PC-3 (cell line): ENCODE data around the gene ATP10A. TPM values are rescaled to one million over a fixed set of nuclear protein-coding genes. Genes with fewer than 3 reads are reported as not detected.

Experiments
- ATAC-seq: fragments of 200-7000 bp; cut with Tn5 transposase; 2 replicates; pipeline ENCODE4 v1.9.1; 2020; ENCODE audit warnings: mild to moderate bottlenecking, moderate library complexity
- BruUV-seq: library from RNA; stranded (reverse); fragments of 400-500 nt; replicated peaks from 2 replicates; lab custom pipeline; 2021; lab: Mats Ljungman, UMichigan
- CTCF ChIA-PET: fragments of 300-600 bp; sonication (Branson Sonifier 250); formaldehyde crosslinking; loops from one replicate; lab custom pipeline; 2022; ENCODE audit warnings: antibody characterized with exemption; lab: Charles Lee
- POLR2A ChIA-PET: fragments of 300-600 bp; sonication (Branson Sonifier 250); formaldehyde crosslinking; loops from one replicate; lab custom pipeline; 2022; ENCODE audit warnings: antibody characterized with exemption; ENCODE audit not compliant: unreplicated experiment; lab: Charles Lee
- DNase-seq: peaks from one replicate; pipeline ENCODE4 v3.0.0-alpha.2; 2015
- H2AFZ ChIP-seq: fragments of 300-600 bp; sonication (generic); 2 replicates; pipeline ENCODE4 v1.6.0; 2016; ENCODE audit warnings: antibody characterized with exemption, low read length
- H3F3A ChIP-seq: fragments of 300-600 bp; sonication (generic); one replicate; pipeline ENCODE4 v1.6.0; 2017; ENCODE audit warnings: antibody characterized with exemption, low read length, control low read depth, mild to moderate bottlenecking; ENCODE audit not compliant: unreplicated experiment
- H3K27ac ChIP-seq: fragments of 300-600 bp; sonication (generic); 2 replicates; pipeline ENCODE4 v1.5.1; 2016; ENCODE audit warnings: mild to moderate bottlenecking, low read length
- H3K27me3 ChIP-seq: fragments of 300-600 bp; sonication (generic); 2 replicates; pipeline ENCODE4 v1.6.1; 2016; ENCODE audit warnings: low read length, mixed read lengths
- H3K36me3 ChIP-seq: fragments of 300-600 bp; sonication (generic); 2 replicates; pipeline ENCODE4 v1.6.1; 2016; ENCODE audit warnings: low read depth, mixed run types, low read length, mixed read lengths
- H3K4me1 ChIP-seq: fragments of 300-600 bp; sonication (generic); 2 replicates; pipeline ENCODE4 v1.5.1; 2016; ENCODE audit warnings: low read length; ENCODE audit not compliant: insufficient read depth
- H3K4me2 ChIP-seq: fragments of 300-600 bp; sonication (generic); 2 replicates; pipeline ENCODE4 v1.6.0; 2016; ENCODE audit warnings: low read length
- H3K4me3 ChIP-seq: fragments of 300-600 bp; sonication (generic); 2 replicates; pipeline ENCODE4 v1.5.1; 2016; ENCODE audit warnings: mild to moderate bottlenecking, low read length, mixed read lengths
- H3K79me2 ChIP-seq: fragments of 300-600 bp; sonication (generic); 2 replicates; pipeline ENCODE4 v1.6.1; 2017; ENCODE audit warnings: low read length, mixed read lengths
- H3K9ac ChIP-seq: fragments of 300-600 bp; sonication (generic); 2 replicates; pipeline ENCODE4 v1.6.0; 2016; ENCODE audit warnings: mild to moderate bottlenecking, low read length
- H3K9me2 ChIP-seq: fragments of 300-600 bp; sonication (generic); replicated peaks from 2 replicates; pipeline ENCODE4 v1.6.1; 2016; ENCODE audit warnings: mixed run types, low read length, mixed read lengths
- H3K9me3 ChIP-seq: fragments of 300-600 bp; sonication (generic); 2 replicates; pipeline ENCODE4 v1.6.1; 2016; ENCODE audit warnings: low read length, mixed read lengths
- H4K20me1 ChIP-seq: fragments of 300-600 bp; sonication (generic); 2 replicates; pipeline ENCODE4 v1.6.1; 2016; ENCODE audit warnings: low read length, mixed read lengths
- CTCF ChIP-seq: fragments of 300-600 bp; sonication (generic); conservative IDR thresholded peaks from 2 replicates; pipeline ENCODE4 v1.5.1; 2017; ENCODE audit warnings: antibody characterized with exemption, low read depth, mild to moderate bottlenecking, low read length
- EZH2 ChIP-seq: fragments of 300-600 bp; sonication (generic); IDR thresholded peaks from one replicate; pipeline ENCODE4 v1.6.1; 2017; ENCODE audit warnings: antibody characterized with exemption, mild to moderate bottlenecking, low read length; ENCODE audit not compliant: unreplicated experiment
- EZH2phosphoT487 ChIP-seq: fragments of 300-600 bp; sonication (generic); IDR thresholded peaks from 2 replicates; pipeline ENCODE4 v1.6.1; 2018; ENCODE audit warnings: mild to moderate bottlenecking, antibody characterized with exemption, low read length, borderline replicate concordance
- intact Hi-C: fragments of 100-400 bp; cut with micrococcal nuclease; formaldehyde crosslinking; loops from 2 replicates; pipeline ENCODE4 v1.9.0; 2023
- total RNA-seq: library from RNA; depleted of rRNA; stranded (reverse); fragments of >200 nt; gene quantifications from 2 replicates; pipeline ENCODE4 v1.2.3, GENCODE V29; 2014

Gene ATP10A
- total RNA-seq, 1 experiment from 2014 or later: 2.6 TPM

- Histone ChIP-seq H3F3A (no peaks in the 10 kb centered on the region), H3K9ac (no peak overlapping the region), H3K9me2 (no peaks in the 10 kb centered on the region), H3K9me3 (no peaks in the 10 kb centered on the region), H3K36me3 (no peaks in the 10 kb centered on the region), H3K4me1 (no peaks in the 10 kb centered on the region), H3K4me3 (no peak overlapping the region), H3K4me2 (no peak overlapping the region), H2AFZ (no peak overlapping the region), H4K20me1 (no peaks in the 10 kb centered on the region), H3K27me3 (no peaks in the 10 kb centered on the region), H3K79me2 (no peaks in the 10 kb centered on the region), H3K27ac (no peak overlapping the region)
- POLR2A ChIA-PET: no interaction called here
- ATAC-seq (no peak), DNase-seq (no peak)
- no TSS peak for BruUV-seq
- no peak for TF ChIP-seq EZH2phosphoT487
- TF ChIP-seq CTCF: no peak
- no peak for TF ChIP-seq EZH2
- CTCF ChIA-PET: no interaction called here
- intact Hi-C loops: no loop called here
Observed at GRCh38 chr15:25799906-25800700, 63.0 kb downstream of the ATP10A start.

GRCh38 chr15:25797936-25798901 is 64.9 kb downstream of the ATP10A start:
- no peak for ATAC-seq
- no peaks in the 10 kb centered on the region for H3F3A ChIP-seq
- H3K4me2 ChIP-seq: no peak overlapping the region
- no peaks in the 10 kb centered on the region for H4K20me1 ChIP-seq
- DNase-seq: no peak
- BruUV-seq: no TSS peak
- no peak overlapping the region for H3K9ac ChIP-seq
- no peak overlapping the region for H2AFZ ChIP-seq
- intact Hi-C loops: no loop called here
- ChIA-PET CTCF (no interaction called here), POLR2A (no interaction called here)
- no peaks in the 10 kb centered on the region for H3K9me3 ChIP-seq
- no peaks in the 10 kb centered on the region for H3K9me2 ChIP-seq
- H3K4me1 ChIP-seq: no peaks in the 10 kb centered on the region
- H3K4me3 ChIP-seq: no peak overlapping the region
- TF ChIP-seq EZH2: no peak
- TF ChIP-seq CTCF: no peak
- TF ChIP-seq EZH2phosphoT487: no peak
- H3K27ac ChIP-seq: no peak overlapping the region
- H3K27me3 ChIP-seq: no peaks in the 10 kb centered on the region
- no peaks in the 10 kb centered on the region for H3K36me3 ChIP-seq
- no peaks in the 10 kb centered on the region for H3K79me2 ChIP-seq
